Measurements from ENCODE around the gene OCA2.

DNA sequence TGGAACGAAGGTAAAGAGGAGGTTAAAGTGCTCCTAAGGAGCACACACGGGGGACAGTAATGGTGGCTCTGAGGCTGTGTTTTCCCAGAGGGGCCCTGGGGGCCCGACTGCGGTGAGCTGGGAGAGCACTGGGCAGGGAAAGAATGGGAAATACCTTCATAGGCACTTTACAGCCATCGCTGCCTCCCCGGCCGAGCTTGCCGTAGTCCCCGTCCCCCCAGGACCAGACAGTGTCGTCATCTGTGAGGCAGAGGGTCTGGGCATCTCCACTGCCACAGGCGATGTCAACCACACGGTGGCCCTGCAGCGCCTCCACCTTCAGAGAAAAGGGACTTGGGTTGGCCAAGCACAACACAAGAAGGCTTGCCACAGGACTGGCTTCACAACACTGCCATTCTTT is 32.8 kb upstream of the OCA2 start:
- TF ChIP-seq, protein P1, sequence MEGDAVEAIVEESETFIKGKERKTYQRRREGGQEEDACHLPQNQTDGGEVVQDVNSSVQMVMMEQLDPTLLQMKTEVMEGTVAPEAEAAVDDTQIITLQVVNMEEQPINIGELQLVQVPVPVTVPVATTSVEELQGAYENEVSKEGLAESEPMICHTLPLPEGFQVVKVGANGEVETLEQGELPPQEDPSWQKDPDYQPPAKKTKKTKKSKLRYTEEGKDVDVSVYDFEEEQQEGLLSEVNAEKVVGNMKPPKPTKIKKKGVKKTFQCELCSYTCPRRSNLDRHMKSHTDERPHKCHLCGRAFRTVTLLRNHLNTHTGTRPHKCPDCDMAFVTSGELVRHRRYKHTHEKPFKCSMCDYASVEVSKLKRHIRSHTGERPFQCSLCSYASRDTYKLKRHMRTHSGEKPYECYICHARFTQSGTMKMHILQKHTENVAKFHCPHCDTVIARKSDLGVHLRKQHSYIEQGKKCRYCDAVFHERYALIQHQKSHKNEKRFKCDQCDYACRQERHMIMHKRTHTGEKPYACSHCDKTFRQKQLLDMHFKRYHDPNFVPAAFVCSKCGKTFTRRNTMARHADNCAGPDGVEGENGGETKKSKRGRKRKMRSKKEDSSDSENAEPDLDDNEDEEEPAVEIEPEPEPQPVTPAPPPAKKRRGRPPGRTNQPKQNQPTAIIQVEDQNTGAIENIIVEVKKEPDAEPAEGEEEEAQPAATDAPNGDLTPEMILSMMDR (optimal IDR thresholded peaks at IDR 0.05 in 1 of 3, IDR thresholded peaks at IDR 0.05 in 1 of 3, conservative IDR thresholded peaks at IDR 0.05 in 1 of 3; ENCODE audit: extremely low read depth in 1 of 3, insufficient read depth in 2 of 3, low read length in 3 of 3), result no peak
- no peak for TF ChIP-seq EZH2 (IDR thresholded peaks at IDR 0.05; ENCODE audit: low read length)
